GM23338 (cell line): ENCODE results near the gene RNF213. TPM values are rescaled to one million over a fixed set of nuclear protein-coding genes. Genes with fewer than 3 reads are reported as not detected.

Experiments used
- ATAC-seq: fragments of 200-7000 bp; cut with Tn5 transposase; 3 replicates; pipeline ENCODE4 v1.9.1; 2020
- DNase-seq: peaks from one replicate; pipeline ENCODE4 v3.0.0-alpha.2; 2015; ENCODE audit warnings: low spot score
- H2AFZ ChIP-seq: fragments of 200-600 bp; sonication (generic); 2 replicates; pipeline ENCODE4 v1.8.0; 2016; ENCODE audit warnings: antibody characterized with exemption, mild to moderate bottlenecking, moderate library complexity
- H3F3A ChIP-seq: fragments of 200-600 bp; sonication (generic); replicated peaks from 2 replicates; pipeline ENCODE4 v1.8.0; 2017; ENCODE audit warnings: antibody characterized with exemption, mixed run types, low read depth
- H3K27ac ChIP-seq: fragments of 200-600 bp; sonication (generic); 2 replicates; pipeline ENCODE4 v1.6.1; 2016; ENCODE audit warnings: low read depth
- H3K27me3 ChIP-seq: fragments of 200-600 bp; sonication (generic); 2 replicates; pipeline ENCODE4 v1.8.0; 2016; ENCODE audit warnings: mild to moderate bottlenecking, mixed run types, moderate library complexity; ENCODE audit not compliant: insufficient read depth
- H3K36me3 ChIP-seq: fragments of 200-600 bp; sonication (generic); 2 replicates; pipeline ENCODE4 v1.8.0; 2016; ENCODE audit warnings: mild to moderate bottlenecking; ENCODE audit not compliant: insufficient read depth
- H3K4me1 ChIP-seq: fragments of 200-600 bp; sonication (generic); 2 replicates; pipeline ENCODE4 v1.8.0; 2016; ENCODE audit warnings: mild to moderate bottlenecking, moderate library complexity; ENCODE audit not compliant: insufficient read depth
- H3K4me2 ChIP-seq: fragments of 200-600 bp; sonication (generic); 2 replicates; pipeline ENCODE4 v1.7.1; 2017; ENCODE audit warnings: mixed run types
- H3K4me3 ChIP-seq: fragments of 200-600 bp; sonication (generic); 2 replicates; pipeline ENCODE4 v1.6.1; 2016; ENCODE audit warnings: mixed run types
- H3K79me2 ChIP-seq: fragments of 200-600 bp; sonication (generic); replicated peaks from 2 replicates; pipeline ENCODE4 v1.8.0; 2017; ENCODE audit warnings: mild to moderate bottlenecking; ENCODE audit not compliant: insufficient read depth
- H3K9me2 ChIP-seq: fragments of 200-600 bp; sonication (generic); 2 replicates; pipeline ENCODE4 v1.8.0; 2017; ENCODE audit not compliant: insufficient read depth
- H4K20me1 ChIP-seq: fragments of 200-600 bp; sonication (generic); replicated peaks from 2 replicates; pipeline ENCODE4 v1.8.0; 2017; ENCODE audit warnings: mild to moderate bottlenecking; ENCODE audit not compliant: insufficient read depth
- H3K27ac Mint-ChIP-seq: 2 replicates; pipeline ENCODE4 v1.8.0; 2020; ENCODE audit warnings: inconsistent platforms, mild to moderate bottlenecking, moderate library complexity, mixed read lengths
- H3K27me3 Mint-ChIP-seq: 3 replicates; pipeline ENCODE4 v1.8.0; 2022; ENCODE audit warnings: low read depth, mild to moderate bottlenecking, moderate library complexity, mixed read lengths, inconsistent platforms; ENCODE audit not compliant: insufficient read depth, poor library complexity
- H3K36me3 Mint-ChIP-seq: 3 replicates; pipeline ENCODE4 v1.8.0; 2021; ENCODE audit warnings: low read depth, mild to moderate bottlenecking, inconsistent platforms, moderate library complexity, mixed read lengths
- H3K4me1 Mint-ChIP-seq: 3 replicates; pipeline ENCODE4 v1.8.0; 2020; ENCODE audit warnings: mild to moderate bottlenecking, inconsistent platforms, mixed read lengths
- H3K4me3 Mint-ChIP-seq: 3 replicates; pipeline ENCODE4 v1.8.0; 2021; ENCODE audit warnings: moderate library complexity, mild to moderate bottlenecking, inconsistent platforms, mixed read lengths
- H3K9me3 Mint-ChIP-seq: 3 replicates; pipeline ENCODE4 v1.8.0; 2020; ENCODE audit warnings: moderate library complexity, mild to moderate bottlenecking, inconsistent platforms, mixed read lengths
- CREB1 ChIP-seq: fragments of 250-450 bp; sonication (Bioruptor Pico); IDR thresholded peaks from 2 replicates; pipeline ENCODE4 v1.5.0; 2020; ENCODE audit warnings: low read depth, mild to moderate bottlenecking, moderate library complexity
- CTCF ChIP-seq, 2 experiments: fragments of 200-600 bp in 1 of 2; sonication (generic) in 1 of 2; conservative IDR thresholded peaks; 2 replicates each; pipeline versions ENCODE4 v1.5.1 to v1.6.1; 2016 to 2017; ENCODE audit warnings: antibody characterized with exemption in 2 of 2, low read depth in 2 of 2, mild to moderate bottlenecking in 2 of 2, moderate library complexity in 1 of 2
- ETS1 ChIP-seq: IDR thresholded peaks from 2 replicates; pipeline ENCODE4 v1.6.1; 2016; ENCODE audit warnings: antibody characterized with exemption
- EZH2 ChIP-seq: fragments of 200-600 bp; sonication (generic); IDR thresholded peaks from one replicate; pipeline ENCODE4 v1.8.0; 2017; ENCODE audit warnings: antibody characterized with exemption, mild to moderate bottlenecking, low read depth; ENCODE audit not compliant: unreplicated experiment
- EZH2phosphoT487 ChIP-seq: fragments of 200-600 bp; sonication (generic); IDR thresholded peaks from one replicate; pipeline ENCODE4 v1.8.1; 2018; ENCODE audit warnings: antibody characterized with exemption; ENCODE audit not compliant: unreplicated experiment
- JUNB ChIP-seq: IDR thresholded peaks from one replicate; pipeline ENCODE4 v1.6.1; 2016; ENCODE audit warnings: antibody characterized with exemption; ENCODE audit not compliant: unreplicated experiment
- NANOG ChIP-seq: IDR thresholded peaks from 2 replicates; pipeline ENCODE4 v1.6.1; 2016; ENCODE audit warnings: antibody characterized with exemption, borderline replicate concordance
- POLR2AphosphoS5 ChIP-seq: IDR thresholded peaks from 2 replicates; pipeline ENCODE4 v1.6.1; 2016; ENCODE audit warnings: antibody characterized with exemption, low read depth
- REST ChIP-seq: IDR thresholded peaks from one replicate; pipeline ENCODE4 v1.6.1; 2018; ENCODE audit warnings: antibody characterized with exemption; ENCODE audit not compliant: unreplicated experiment
- STAT1 ChIP-seq: IDR thresholded peaks from one replicate; pipeline ENCODE4 v1.6.1; 2016; ENCODE audit warnings: antibody characterized with exemption; ENCODE audit not compliant: unreplicated experiment
- ZNF114 ChIP-seq: fragments of 250-450 bp; sonication (Bioruptor Pico); IDR thresholded peaks from 2 replicates; pipeline ENCODE4 v1.5.0; 2020; ENCODE audit warnings: mild to moderate bottlenecking, moderate library complexity
- ZNF462 ChIP-seq: fragments of 250-450 bp; sonication (Bioruptor Pico); IDR thresholded peaks from 2 replicates; pipeline ENCODE4 v1.5.0; 2020; ENCODE audit warnings: mild to moderate bottlenecking, moderate library complexity
- polyA plus RNA-seq: library from polyadenylated mRNA; unstranded; fragments of >200 nt; fragmentation: Nextera tagmentation; extraction: Ambion mirVana; gene quantifications from 2 replicates; pipeline ENCODE4 v1.2.1, GENCODE V29; 2016
- total RNA-seq: library from RNA; depleted of rRNA; stranded (reverse); fragments of >200 nt; shearing (Covaris generic); gene quantifications from 2 replicates; pipeline ENCODE4 v1.2.3, GENCODE V29; 2014

The RNF213 gene
- total and polyA plus RNA-seq, 2 experiments from 2014 or later = 21.2 to 67.2 TPM

- no peak for TF ChIP-seq REST
These were observed 183.4 kb downstream of the RNF213 start (continued) for GRCh38 chr17:80443916-80444643.

GRCh38 chr17:80444644-80444979, 184.0 kb downstream of the RNF213 start:
- H3F3A ChIP-seq = 0 out of 2 replicates have a peak, but pooled peaks cover 3% of the 10 kb centered on the region
- Mint-ChIP-seq H3K27me3 (peaks cover 11% of the 10 kb centered on the region), H3K4me3 (no peak overlapping the region), H3K27ac (no peak overlapping the region), H3K9me3 (no peaks in the 10 kb centered on the region), H3K4me1 (peaks cover 4% of the 10 kb centered on the region; the same call in 1 of the 3 replicates), H3K36me3 (no peaks in the 10 kb centered on the region)
- no peaks in the 10 kb centered on the region for H3K9me2 ChIP-seq
- no peaks in the 10 kb centered on the region for H3K79me2 ChIP-seq
- DNase-seq (no peak), ATAC-seq (no peak; the same call in 2 of the 3 replicates)
- no peaks in the 10 kb centered on the region for H3K36me3 ChIP-seq
- no peak overlapping the region for H3K27ac ChIP-seq
- H4K20me1 ChIP-seq = no peaks in the 10 kb centered on the region; the same call in none of the 2 replicates
- no peak overlapping the region for H3K4me2 ChIP-seq
- no peak overlapping the region for H2AFZ ChIP-seq
- H3K4me1 ChIP-seq = no peaks in the 10 kb centered on the region; the same call in 1 of the 2 replicates
- no peaks in the 10 kb centered on the region for H3K27me3 ChIP-seq
- no peak overlapping the region for H3K4me3 ChIP-seq
- TF ChIP-seq CTCF (conservative IDR thresholded peaks at IDR 0.05; ENCODE audit: low read depth in 2 of 2) (no peak), ZNF462 (CRISPR knock-in tag) (no peak), ETS1 (no peak), EZH2 (no peak), EZH2phosphoT487 (no peak), POLR2AphosphoS5 (no peak), CREB1 (CRISPR knock-in tag) (no peak), JUNB (no peak), NANOG (no peak), STAT1 (no peak), ZNF114 (CRISPR knock-in tag) (no peak)
